Peyer's patch (tissue), 4 donors: ENCODE results near the gene C1QTNF9B.

ENCODE experiments used
- POLR2A ChIP-seq, 2 donors: fragments of 450-650 bp; IDR thresholded peaks; one replicate each; pipeline ENCODE4 v1.5.1; 2017; ENCODE audit warnings: antibody characterized with exemption in 2 of 2, mild to moderate bottlenecking in 2 of 2, moderate library complexity in 2 of 2
- TF ChIP-seq, protein P1 (sequence below), 6 experiments: fragments of 450-650 bp in 4 of 6; fragments of 200-600 bp in 2 of 6; sonication (generic) in 1 of 6; IDR thresholded peaks; one replicate each; pipeline ENCODE4 v1.5.1; 2017 to 2019; ENCODE audit warnings: antibody characterized with exemption in 6 of 6, mild to moderate bottlenecking in 3 of 6, moderate library complexity in 1 of 6

DNA sequence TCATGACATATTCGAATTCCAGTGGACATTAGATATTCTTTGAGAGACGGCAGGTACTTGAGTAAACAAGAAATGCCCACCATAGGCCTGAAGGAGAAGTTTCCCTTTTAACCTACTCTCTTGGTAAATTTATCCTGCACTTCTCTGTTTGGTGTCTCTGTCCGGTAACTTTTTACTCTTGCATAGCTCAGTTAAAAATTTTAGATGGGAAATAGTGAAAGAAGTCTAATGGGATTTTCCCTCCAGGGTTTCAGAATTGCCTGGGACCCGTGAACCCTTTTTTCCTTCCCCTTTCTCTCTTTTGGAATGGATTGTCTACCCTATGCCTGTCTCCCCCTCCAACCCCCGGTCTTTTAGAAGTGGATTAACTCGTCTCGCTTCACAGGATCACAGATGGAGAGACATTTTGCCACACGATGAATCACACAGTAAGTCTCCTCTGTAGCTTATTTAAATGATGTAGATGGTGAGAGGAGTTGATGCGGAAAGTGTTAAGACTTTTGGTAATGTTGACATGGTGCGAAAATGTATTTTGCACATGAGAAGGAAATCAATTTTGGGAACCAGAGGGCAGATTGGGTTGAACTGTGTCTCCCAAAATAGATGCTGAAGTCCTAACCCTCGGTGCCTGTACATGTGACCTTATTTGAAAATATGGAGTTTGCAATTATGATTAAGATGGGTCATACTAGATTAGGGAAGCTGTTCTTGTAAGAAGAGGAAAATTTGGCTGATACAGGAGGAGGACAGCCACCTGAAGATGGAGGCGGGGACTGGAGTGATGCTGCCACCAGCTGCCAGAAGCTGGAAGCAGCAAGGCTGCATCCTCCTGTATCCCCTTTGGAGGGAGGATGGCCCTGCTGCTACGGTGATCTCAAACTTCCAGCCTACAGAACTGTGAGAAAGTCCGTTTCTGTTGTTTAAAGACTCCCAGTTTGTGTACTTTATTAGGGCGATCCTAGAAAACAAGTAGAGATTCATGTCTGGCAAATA is 7.4 kb downstream of the C1QTNF9B start:
- TF ChIP-seq, protein P1, sequence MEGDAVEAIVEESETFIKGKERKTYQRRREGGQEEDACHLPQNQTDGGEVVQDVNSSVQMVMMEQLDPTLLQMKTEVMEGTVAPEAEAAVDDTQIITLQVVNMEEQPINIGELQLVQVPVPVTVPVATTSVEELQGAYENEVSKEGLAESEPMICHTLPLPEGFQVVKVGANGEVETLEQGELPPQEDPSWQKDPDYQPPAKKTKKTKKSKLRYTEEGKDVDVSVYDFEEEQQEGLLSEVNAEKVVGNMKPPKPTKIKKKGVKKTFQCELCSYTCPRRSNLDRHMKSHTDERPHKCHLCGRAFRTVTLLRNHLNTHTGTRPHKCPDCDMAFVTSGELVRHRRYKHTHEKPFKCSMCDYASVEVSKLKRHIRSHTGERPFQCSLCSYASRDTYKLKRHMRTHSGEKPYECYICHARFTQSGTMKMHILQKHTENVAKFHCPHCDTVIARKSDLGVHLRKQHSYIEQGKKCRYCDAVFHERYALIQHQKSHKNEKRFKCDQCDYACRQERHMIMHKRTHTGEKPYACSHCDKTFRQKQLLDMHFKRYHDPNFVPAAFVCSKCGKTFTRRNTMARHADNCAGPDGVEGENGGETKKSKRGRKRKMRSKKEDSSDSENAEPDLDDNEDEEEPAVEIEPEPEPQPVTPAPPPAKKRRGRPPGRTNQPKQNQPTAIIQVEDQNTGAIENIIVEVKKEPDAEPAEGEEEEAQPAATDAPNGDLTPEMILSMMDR (IDR thresholded peaks at IDR 0.05): no peak
- no peak for TF ChIP-seq POLR2A (IDR thresholded peaks at IDR 0.05)
